ENCODE measurements around the gene KLHDC4. TPM values are rescaled to one million over a fixed set of nuclear protein-coding genes. Genes with fewer than 3 reads are reported as not detected.

Gene KLHDC4
- total RNA-seq, 1 experiment from 2014 or later, result 76.2 TPM

DNA sequence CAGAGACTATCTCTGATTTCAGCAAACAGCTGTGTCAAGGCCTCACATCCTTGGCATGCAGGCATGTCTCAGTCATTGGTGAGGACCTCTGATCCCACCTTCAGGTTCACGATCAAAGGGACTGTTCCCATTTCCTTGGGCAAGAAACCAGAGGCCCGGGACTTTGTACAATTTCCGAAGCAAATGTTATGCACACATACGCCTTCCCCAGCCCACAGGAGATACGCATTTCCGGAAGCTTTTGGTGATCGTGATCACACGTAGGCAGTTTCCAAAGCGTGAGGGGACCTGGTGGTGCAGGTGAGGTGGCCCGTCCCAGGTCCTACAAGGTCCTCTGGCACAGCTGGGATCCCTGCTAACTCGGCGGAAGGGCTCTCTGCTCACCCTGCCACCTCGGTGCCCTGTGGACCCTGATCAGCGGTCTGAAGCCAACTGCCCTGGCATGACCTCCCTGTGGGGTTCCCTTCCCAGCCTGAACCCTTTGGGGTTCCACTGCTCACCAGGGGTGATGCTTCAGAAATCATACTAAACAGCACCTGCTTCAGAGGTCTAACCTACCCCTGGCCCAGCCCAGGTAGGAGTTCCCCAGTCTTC lies 28.8 kb upstream of the KLHDC4 start:
- H3K4me2 ChIP-seq (ENCODE audit: insufficient read depth, insufficient read length, low read length), result no peak overlapping the region
- H3T11ph ChIP-seq (ENCODE audit: low read length), result no peak overlapping the region
- no peak overlapping the region for H2BK120ac ChIP-seq (ENCODE audit: low read depth, low read length, poor library complexity, severe bottlenecking)
- H3K9ac ChIP-seq (ENCODE audit: extremely low read depth, insufficient read length, low read length), result no peak overlapping the region
- H2AFZ ChIP-seq (ENCODE audit: low read length), result no peak overlapping the region
- H3K79me1 ChIP-seq (ENCODE audit: insufficient read depth, low read depth, low read length, poor library complexity, severe bottlenecking), result no peaks in the 10 kb centered on the region
- H4K8ac ChIP-seq (replicated peaks; ENCODE audit: insufficient read length, low read depth, low read length), result no peak overlapping the region
- DNase-seq, result no peak
- H3K79me2 ChIP-seq (ENCODE audit: insufficient read depth, low read length), result no peaks in the 10 kb centered on the region
- H3K9me3 Mint-ChIP-seq, result no peaks in the 10 kb centered on the region
- no peaks in the 10 kb centered on the region for H3K9me3 ChIP-seq (ENCODE audit: control insufficient read depth, low read depth, low read length)
- TF ChIP-seq, protein P1, sequence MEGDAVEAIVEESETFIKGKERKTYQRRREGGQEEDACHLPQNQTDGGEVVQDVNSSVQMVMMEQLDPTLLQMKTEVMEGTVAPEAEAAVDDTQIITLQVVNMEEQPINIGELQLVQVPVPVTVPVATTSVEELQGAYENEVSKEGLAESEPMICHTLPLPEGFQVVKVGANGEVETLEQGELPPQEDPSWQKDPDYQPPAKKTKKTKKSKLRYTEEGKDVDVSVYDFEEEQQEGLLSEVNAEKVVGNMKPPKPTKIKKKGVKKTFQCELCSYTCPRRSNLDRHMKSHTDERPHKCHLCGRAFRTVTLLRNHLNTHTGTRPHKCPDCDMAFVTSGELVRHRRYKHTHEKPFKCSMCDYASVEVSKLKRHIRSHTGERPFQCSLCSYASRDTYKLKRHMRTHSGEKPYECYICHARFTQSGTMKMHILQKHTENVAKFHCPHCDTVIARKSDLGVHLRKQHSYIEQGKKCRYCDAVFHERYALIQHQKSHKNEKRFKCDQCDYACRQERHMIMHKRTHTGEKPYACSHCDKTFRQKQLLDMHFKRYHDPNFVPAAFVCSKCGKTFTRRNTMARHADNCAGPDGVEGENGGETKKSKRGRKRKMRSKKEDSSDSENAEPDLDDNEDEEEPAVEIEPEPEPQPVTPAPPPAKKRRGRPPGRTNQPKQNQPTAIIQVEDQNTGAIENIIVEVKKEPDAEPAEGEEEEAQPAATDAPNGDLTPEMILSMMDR (conservative IDR thresholded peaks at IDR 0.05), result no peak
- no peak overlapping the region for H2BK5ac ChIP-seq (ENCODE audit: insufficient read length, low read length)
- no peak overlapping the region for H3K27ac ChIP-seq (ENCODE audit: insufficient read length, low read depth, low read length)
- no peak overlapping the region for H3K27ac Mint-ChIP-seq
- H3K23ac ChIP-seq (ENCODE audit: insufficient read length, low read depth, low read length), result no peak overlapping the region
- H3K18ac ChIP-seq (ENCODE audit: insufficient read length, low read depth, low read length), result no peak overlapping the region
- peaks cover 2% of the 10 kb centered on the region for H3K27me3 Mint-ChIP-seq (ENCODE audit: low read depth)
- H3K36me3 Mint-ChIP-seq (ENCODE audit: insufficient read depth in 1 of 3, low read depth in 3 of 3), result no peaks in the 10 kb centered on the region
- no peak overlapping the region for H3K4ac ChIP-seq (ENCODE audit: low read depth, low read length)
- H4K20me1 ChIP-seq (ENCODE audit: control insufficient read depth, insufficient read depth, insufficient read length), result no peaks in the 10 kb centered on the region
- H3K56ac ChIP-seq (ENCODE audit: insufficient read length, low read depth, low read length), result no peak overlapping the region
- no peak overlapping the region for H2BK20ac ChIP-seq (ENCODE audit: low read depth, low read length, poor library complexity, severe bottlenecking)
- H3K4me1 ChIP-seq (ENCODE audit: insufficient read depth, low read length), result no peaks in the 10 kb centered on the region
- no CpG with 5 or more reads among the region's 14 CpGs for WGBS (ENCODE audit: extremely low coverage, insufficient read length, low lambda C conversion rate)
- H2BK12ac ChIP-seq (ENCODE audit: insufficient read length, low read depth, low read length), result no peak overlapping the region
- H3K4me3 Mint-ChIP-seq, result no peak overlapping the region
- H3K27me3 ChIP-seq (ENCODE audit: insufficient read depth, low read length), result no peaks in the 10 kb centered on the region
- H4K5ac ChIP-seq (ENCODE audit: insufficient read length, low read depth, low read length), result no peak overlapping the region
- H2AK5ac ChIP-seq (ENCODE audit: insufficient read length, low read length), result no peak overlapping the region
- H3K23me2 ChIP-seq (ENCODE audit: insufficient read length, low read depth, low read length, poor library complexity, severe bottlenecking), result no peaks in the 10 kb centered on the region
- H2BK15ac ChIP-seq (ENCODE audit: low read depth, low read length), result no peak overlapping the region
- no peak overlapping the region for H4K91ac ChIP-seq (ENCODE audit: insufficient read length, low read depth, low read length)
- H3K4me1 Mint-ChIP-seq, result no peaks in the 10 kb centered on the region
- no peak overlapping the region for H3K14ac ChIP-seq (ENCODE audit: insufficient read depth, low read length)

Data from H9 (cell line).